Neural progenitor cell (in vitro differentiated cells): ENCODE results near the gene ARHGAP30. TPM values are rescaled to one million over a fixed set of nuclear protein-coding genes. Genes with fewer than 3 reads are reported as not detected.
"Not testable (repeated sequence)": the region's sequence is repeated elsewhere in the genome, so short reads cannot be mapped to it uniquely, and the experiment has no call there.

Experiments
- DNase-seq: peaks from one replicate; pipeline ENCODE4 v3.0.0-alpha.2; 2016; ENCODE audit warnings: low spot score
- H2AFZ ChIP-seq: fragments of 200-600 bp; sonication (generic); replicated peaks from 2 replicates; pipeline ENCODE4 v1.6.1; 2016; ENCODE audit warnings: antibody characterized with exemption
- H3F3A ChIP-seq: fragments of 200-600 bp; sonication (generic); 2 replicates; pipeline ENCODE4 v1.6.1; 2016; ENCODE audit warnings: antibody characterized with exemption, low read depth
- H3K27ac ChIP-seq: fragments of 200-600 bp; sonication (generic); 2 replicates; pipeline ENCODE4 v1.5.1; 2016; ENCODE audit warnings: mild to moderate bottlenecking
- H3K27me3 ChIP-seq: fragments of 200-600 bp; sonication (generic); 2 replicates; pipeline ENCODE4 v1.6.1; 2016; ENCODE audit warnings: mild to moderate bottlenecking, moderate library complexity
- H3K36me3 ChIP-seq: fragments of 200-600 bp; sonication (generic); 2 replicates; pipeline ENCODE4 v1.5.1; 2016
- H3K4me1 ChIP-seq: fragments of 200-600 bp; sonication (generic); 2 replicates; pipeline ENCODE4 v1.6.1; 2016; ENCODE audit warnings: mixed run types
- H3K4me2 ChIP-seq: fragments of 200-600 bp; sonication (generic); 2 replicates; pipeline ENCODE4 v1.6.1; 2016
- H3K4me3 ChIP-seq: fragments of 200-600 bp; sonication (generic); 2 replicates; pipeline ENCODE4 v1.5.1; 2016
- H3K79me2 ChIP-seq: fragments of 200-600 bp; sonication (generic); 2 replicates; pipeline ENCODE4 v1.6.1; 2016; ENCODE audit warnings: low read depth
- H3K9ac ChIP-seq: fragments of 200-600 bp; sonication (generic); 2 replicates; pipeline ENCODE4 v1.6.1; 2016
- H3K9me3 ChIP-seq: fragments of 200-600 bp; sonication (generic); 2 replicates; pipeline ENCODE4 v1.5.1; 2016; ENCODE audit warnings: low read depth
- H4K20me1 ChIP-seq: fragments of 200-600 bp; sonication (generic); 2 replicates; pipeline ENCODE4 v1.6.1; 2016; ENCODE audit warnings: low read depth
- H3K27ac Mint-ChIP-seq: 3 replicates; pipeline ENCODE4 v1.8.0; 2021; ENCODE audit warnings: mixed read lengths
- H3K27me3 Mint-ChIP-seq: 2 replicates; pipeline ENCODE4 v1.8.0; 2022; ENCODE audit warnings: low read depth, mild to moderate bottlenecking, inconsistent platforms, moderate library complexity, mixed read lengths; ENCODE audit not compliant: insufficient read depth
- H3K36me3 Mint-ChIP-seq: 3 replicates; pipeline ENCODE4 v1.8.0; 2021; ENCODE audit warnings: mixed read lengths
- H3K4me1 Mint-ChIP-seq: 3 replicates; pipeline ENCODE4 v1.8.0; 2021; ENCODE audit warnings: mixed read lengths
- H3K4me3 Mint-ChIP-seq: 3 replicates; pipeline ENCODE4 v1.8.0; 2021; ENCODE audit warnings: mild to moderate bottlenecking, moderate library complexity, mixed read lengths
- H3K9me3 Mint-ChIP-seq: 3 replicates; pipeline ENCODE4 v1.8.0; 2020; ENCODE audit warnings: mixed read lengths
- EZH2 ChIP-seq: fragments of 200-600 bp; sonication (generic); IDR thresholded peaks from 2 replicates; pipeline ENCODE4 v1.6.1; 2017; ENCODE audit warnings: antibody characterized with exemption, mild to moderate bottlenecking, moderate library complexity
- EZH2phosphoT487 ChIP-seq: fragments of 200-600 bp; sonication (generic); IDR thresholded peaks from 2 replicates; pipeline ENCODE4 v1.6.1; 2017; ENCODE audit warnings: antibody characterized with exemption
- total RNA-seq: library from RNA; depleted of rRNA; stranded (reverse); fragments of >200 nt; gene quantifications from 2 replicates; pipeline ENCODE4 v1.2.3, GENCODE V29; 2015; ENCODE audit warnings: low replicate concordance
- TF ChIP-seq, protein P1 (sequence below): fragments of 200-600 bp; sonication (generic); IDR thresholded peaks from 2 replicates; pipeline ENCODE4 v1.5.1; 2017; ENCODE audit warnings: antibody characterized with exemption, mild to moderate bottlenecking

Gene ARHGAP30
- total RNA-seq, 1 donor from 2014 or later = not detected

GRCh38 chr1:161068306-161069234 lies 1.1 kb downstream of the ARHGAP30 start:
- DNase-seq = no peak
- H3K4me1 Mint-ChIP-seq = peaks cover 15% of the 10 kb centered on the region
- Histone ChIP-seq H3K4me3 (no peak overlapping the region), H4K20me1 (no peaks in the 10 kb centered on the region), H2AFZ (no peak overlapping the region), H3F3A (no peaks in the 10 kb centered on the region), H3K4me2 (no peak overlapping the region), H3K27me3 (peaks cover 8% of the 10 kb centered on the region), H3K4me1 (no peaks in the 10 kb centered on the region), H3K27ac (no peak overlapping the region), H3K9me3 (no peaks in the 10 kb centered on the region), H3K9ac (no peak overlapping the region), H3K79me2 (no peaks in the 10 kb centered on the region), H3K36me3 (no peaks in the 10 kb centered on the region)
- H3K36me3 Mint-ChIP-seq = no peaks in the 10 kb centered on the region
- H3K9me3 Mint-ChIP-seq = no peaks in the 10 kb centered on the region
- TF ChIP-seq EZH2phosphoT487 (no peak), EZH2 (no peak)
- TF ChIP-seq, protein P1, sequence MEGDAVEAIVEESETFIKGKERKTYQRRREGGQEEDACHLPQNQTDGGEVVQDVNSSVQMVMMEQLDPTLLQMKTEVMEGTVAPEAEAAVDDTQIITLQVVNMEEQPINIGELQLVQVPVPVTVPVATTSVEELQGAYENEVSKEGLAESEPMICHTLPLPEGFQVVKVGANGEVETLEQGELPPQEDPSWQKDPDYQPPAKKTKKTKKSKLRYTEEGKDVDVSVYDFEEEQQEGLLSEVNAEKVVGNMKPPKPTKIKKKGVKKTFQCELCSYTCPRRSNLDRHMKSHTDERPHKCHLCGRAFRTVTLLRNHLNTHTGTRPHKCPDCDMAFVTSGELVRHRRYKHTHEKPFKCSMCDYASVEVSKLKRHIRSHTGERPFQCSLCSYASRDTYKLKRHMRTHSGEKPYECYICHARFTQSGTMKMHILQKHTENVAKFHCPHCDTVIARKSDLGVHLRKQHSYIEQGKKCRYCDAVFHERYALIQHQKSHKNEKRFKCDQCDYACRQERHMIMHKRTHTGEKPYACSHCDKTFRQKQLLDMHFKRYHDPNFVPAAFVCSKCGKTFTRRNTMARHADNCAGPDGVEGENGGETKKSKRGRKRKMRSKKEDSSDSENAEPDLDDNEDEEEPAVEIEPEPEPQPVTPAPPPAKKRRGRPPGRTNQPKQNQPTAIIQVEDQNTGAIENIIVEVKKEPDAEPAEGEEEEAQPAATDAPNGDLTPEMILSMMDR = no peak
- no peaks in the 10 kb centered on the region for H3K27me3 Mint-ChIP-seq
- H3K27ac Mint-ChIP-seq = peak overlapping the region; percentile 72
- H3K4me3 Mint-ChIP-seq = no peak overlapping the region

DNA sequence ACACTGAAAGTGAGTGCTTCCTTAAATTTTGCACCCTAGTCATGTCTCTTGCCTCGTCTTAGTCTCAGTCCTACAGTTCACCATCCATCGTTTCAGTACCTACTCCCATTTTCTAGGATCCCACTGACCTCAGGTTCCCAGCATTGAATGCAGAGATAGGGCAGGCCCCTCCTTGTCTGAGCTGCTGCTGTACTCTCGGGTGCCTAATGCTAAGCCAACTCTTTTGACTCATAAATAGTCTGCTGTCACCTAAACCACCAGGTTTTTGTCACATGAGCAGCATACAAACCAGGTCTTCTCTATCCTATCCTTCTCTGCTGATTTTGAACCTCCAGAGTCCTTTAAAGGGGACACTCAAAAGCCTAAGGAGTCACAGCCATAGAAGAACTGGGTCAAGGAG lies 3.0 kb downstream of the ARHGAP30 start:
- no peaks in the 10 kb centered on the region for H3K36me3 ChIP-seq
- Mint-ChIP-seq H3K27me3 (peaks cover 4% of the 10 kb centered on the region), H3K9me3 (no peaks in the 10 kb centered on the region), H3K4me3 (no peak overlapping the region), H3K36me3 (no peaks in the 10 kb centered on the region), H3K27ac (no peak overlapping the region), H3K4me1 (no peaks in the 10 kb centered on the region)
- no peak overlapping the region for H2AFZ ChIP-seq
- H3K4me3 ChIP-seq = no peak overlapping the region
- no peaks in the 10 kb centered on the region for H4K20me1 ChIP-seq
- no peaks in the 10 kb centered on the region for H3K79me2 ChIP-seq
- peaks cover 10% of the 10 kb centered on the region for H3K27me3 ChIP-seq
- no peak overlapping the region for H3K4me2 ChIP-seq
- TF ChIP-seq, protein P1 = no peak
- TF ChIP-seq EZH2 (no peak), EZH2phosphoT487 (no peak)
- H3K4me1 ChIP-seq = no peaks in the 10 kb centered on the region
- no peak overlapping the region for H3K27ac ChIP-seq
- no peak overlapping the region for H3K9ac ChIP-seq
- no peak for DNase-seq
- no peaks in the 10 kb centered on the region for H3K9me3 ChIP-seq
- H3F3A ChIP-seq = no peaks in the 10 kb centered on the region

DNA sequence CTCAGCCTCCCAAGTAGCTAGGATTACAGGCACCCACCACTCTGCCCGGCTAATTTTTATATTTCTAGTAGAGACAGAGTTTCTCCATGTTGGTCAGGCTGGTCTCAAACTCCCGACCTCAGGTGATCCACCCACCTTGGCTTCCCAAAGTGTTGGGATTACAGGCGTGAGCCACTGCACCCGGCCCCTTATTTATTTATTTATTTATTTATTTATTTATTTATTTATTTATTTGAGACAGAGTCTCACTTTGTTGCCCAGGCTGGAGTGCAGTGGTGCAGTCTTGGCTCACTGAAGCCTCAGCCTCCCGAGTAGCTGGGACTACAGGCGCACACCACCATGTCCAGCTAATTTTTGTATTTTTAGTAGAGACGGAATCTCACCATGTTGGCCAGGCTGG lies 4.0 kb downstream of the ARHGAP30 start:
- not testable (repeated sequence) for H3F3A ChIP-seq, H3K36me3 ChIP-seq, H3K4me3 Mint-ChIP-seq, H3K4me2 ChIP-seq, H3K27ac Mint-ChIP-seq, H3K27ac ChIP-seq, H3K4me1 ChIP-seq, DNase-seq, H3K36me3 Mint-ChIP-seq, H2AFZ ChIP-seq, H3K9me3 ChIP-seq, H3K9ac ChIP-seq, H3K9me3 Mint-ChIP-seq, H3K4me1 Mint-ChIP-seq, H3K79me2 ChIP-seq, H3K27me3 Mint-ChIP-seq, H4K20me1 ChIP-seq, H3K4me3 ChIP-seq
- H3K27me3 ChIP-seq = peaks cover 10% of the 10 kb centered on the region

DNA sequence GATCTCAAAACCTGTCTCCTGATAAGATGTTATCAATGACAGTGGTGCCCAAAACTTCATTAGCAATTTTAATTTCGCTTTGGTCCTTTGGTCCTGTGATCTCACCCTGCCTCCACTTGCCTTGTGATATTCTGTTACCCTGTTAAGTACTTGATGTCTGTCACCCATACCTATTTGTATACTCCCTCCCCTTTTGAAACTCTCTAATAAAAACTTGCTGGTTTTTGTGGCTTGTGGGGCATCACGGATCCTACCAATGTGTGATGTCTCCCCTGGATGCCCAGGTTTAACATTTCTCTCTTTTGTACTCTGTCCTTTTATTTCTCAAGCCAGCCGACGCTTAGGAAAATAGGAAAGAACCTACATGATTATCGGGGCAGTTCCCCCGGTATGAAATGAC lies 5.8 kb downstream of the ARHGAP30 start:
- H3K4me2 ChIP-seq, H3K27me3 Mint-ChIP-seq, H3K9me3 Mint-ChIP-seq, H2AFZ ChIP-seq, H3K36me3 ChIP-seq, H4K20me1 ChIP-seq, H3K27ac ChIP-seq, H3K4me3 ChIP-seq, H3K79me2 ChIP-seq, H3K4me3 Mint-ChIP-seq, H3F3A ChIP-seq, H3K9me3 ChIP-seq, DNase-seq, H3K9ac ChIP-seq, H3K27ac Mint-ChIP-seq, H3K36me3 Mint-ChIP-seq, H3K4me1 Mint-ChIP-seq, H3K4me1 ChIP-seq: not testable (repeated sequence)
- peaks cover 10% of the 10 kb centered on the region for H3K27me3 ChIP-seq
